GM18870 (cell line): Measurements from ENCODE around the gene SERPINA10.

Source experiments
- ATAC-seq: cut with Tn5 transposase; IDR thresholded peaks from one replicate; pipeline ENCODE4 v1.9.1; 2021; ENCODE audit warnings: moderate library complexity; ENCODE audit not compliant: unreplicated experiment

Gene SERPINA10

GRCh38 chr14:94292872-94293577 lies at the start of gene SERPINA10:
TSS of gene SERPINA10 (minus strand) at chr14:94293268. CDS start at chr14:94290593, 2,675 bp downstream.
- ATAC-seq = no peak

- ATAC-seq = no peak
Observed at GRCh38 chr14:94342334-94342934, 49.4 kb upstream of the SERPINA10 start.

GRCh38 chr14:94341656-94342333 lies 48.7 kb upstream of the SERPINA10 start:
- no peak for ATAC-seq

GRCh38 chr14:94340533-94340932 lies 47.5 kb upstream of the SERPINA10 start:
- no peak for ATAC-seq

GRCh38 chr14:94338023-94338422 lies 45.0 kb upstream of the SERPINA10 start:
- ATAC-seq = no peak

- no peak for ATAC-seq
Observed at GRCh38 chr14:94337274-94337673, 44.2 kb upstream of the SERPINA10 start.

GRCh38 chr14:94334872-94335271 lies 41.8 kb upstream of the SERPINA10 start:
- ATAC-seq = no peak

- ATAC-seq = no peak
Observed at GRCh38 chr14:94332587-94332986, 39.5 kb upstream of the SERPINA10 start.

GRCh38 chr14:94332063-94332583 lies 39.1 kb upstream of the SERPINA10 start:
- no peak for ATAC-seq

GRCh38 chr14:94331462-94331861 lies 38.4 kb upstream of the SERPINA10 start:
- no peak for ATAC-seq

GRCh38 chr14:94330857-94331256 lies 37.8 kb upstream of the SERPINA10 start:
- ATAC-seq = no peak

- ATAC-seq = no peak
Observed at GRCh38 chr14:94330432-94330831, 37.4 kb upstream of the SERPINA10 start.

GRCh38 chr14:94329857-94330256 lies 36.8 kb upstream of the SERPINA10 start:
- no peak for ATAC-seq

GRCh38 chr14:94328196-94328595 lies 35.1 kb upstream of the SERPINA10 start:
- no peak for ATAC-seq

GRCh38 chr14:94322648-94323570 lies 29.8 kb upstream of the SERPINA10 start, which contains the start of gene SERPINA6:
TSS of gene SERPINA6 (minus strand) at chr14:94323336. CDS start at chr14:94314648, 8,688 bp downstream.
- no peak for ATAC-seq

GRCh38 chr14:94321421-94322271 lies 28.6 kb upstream of the SERPINA10 start:
- no peak for ATAC-seq

GRCh38 chr14:94320243-94320642 lies 27.2 kb upstream of the SERPINA10 start:
- ATAC-seq = no peak

- ATAC-seq = no peak
Observed at GRCh38 chr14:94317259-94317658, 24.2 kb upstream of the SERPINA10 start.

- ATAC-seq = no peak
Observed at GRCh38 chr14:94316692-94317091, 23.6 kb upstream of the SERPINA10 start.

GRCh38 chr14:94314890-94315289 lies 21.8 kb upstream of the SERPINA10 start:
- no peak for ATAC-seq
